Natural killer cell (primary cell): ENCODE data around the gene STK4. TPM values are rescaled to one million over a fixed set of nuclear protein-coding genes. Genes with fewer than 3 reads are reported as not detected.
A peak's percentile ranks its signal among the peaks of the same experiment; 100 is the strongest.

Experiments
- ATAC-seq, 3 donors: fragments of 150-1000 bp in 2 of 3; fragments of 200-7000 bp in 1 of 3; cut with Tn5 transposase; 1 replicate in 1 of 3; 2 replicates in 2 of 3; pipeline ENCODE4 v1.10.0; 2021; ENCODE audit warnings: mild to moderate bottlenecking in 2 of 3, moderate library complexity in 2 of 3
- DNase-seq, 2 donors: peaks; one replicate each; pipeline versions ENCODE4 v3.0.0 to v3.0.0-alpha.2; 2013 to 2021; ENCODE audit warnings: mixed read lengths in 1 of 2
- H3K27ac ChIP-seq: one replicate; pipeline ENCODE4 v1.5.1; 2013; ENCODE audit warnings: mild to moderate bottlenecking, low read length
- H3K27me3 ChIP-seq: one replicate; pipeline ENCODE4 v1.6.1; 2013; ENCODE audit warnings: low read length; ENCODE audit not compliant: control insufficient read depth, insufficient read depth
- H3K36me3 ChIP-seq: one replicate; pipeline ENCODE4 v1.6.1; 2013; ENCODE audit warnings: low read length; ENCODE audit not compliant: control insufficient read depth, insufficient read depth
- H3K4me1 ChIP-seq: one replicate; pipeline ENCODE4 v1.6.1; 2013; ENCODE audit warnings: low read length; ENCODE audit not compliant: control insufficient read depth, insufficient read depth
- H3K4me3 ChIP-seq: one replicate; pipeline ENCODE4 v1.5.1; 2013; ENCODE audit warnings: low read length
- H3K9me3 ChIP-seq: one replicate; pipeline ENCODE4 v1.6.1; 2013; ENCODE audit warnings: low read length; ENCODE audit not compliant: control insufficient read depth, insufficient read depth
- H3K27ac Mint-ChIP-seq, 2 donors: one replicate each; pipeline ENCODE4 v1.8.0; 2022; ENCODE audit warnings: mild to moderate bottlenecking in 2 of 2, mixed read lengths in 2 of 2, moderate library complexity in 1 of 2
- H3K27me3 Mint-ChIP-seq, 2 donors: one replicate each; pipeline ENCODE4 v1.8.0; 2022; ENCODE audit warnings: low read depth in 2 of 2, mixed read lengths in 2 of 2
- H3K36me3 Mint-ChIP-seq: one replicate; pipeline ENCODE4 v1.8.0; 2022; ENCODE audit warnings: mixed read lengths
- H3K4me1 Mint-ChIP-seq, 2 donors: one replicate each; pipeline ENCODE4 v1.8.0; 2022; ENCODE audit warnings: mixed read lengths in 2 of 2
- H3K4me3 Mint-ChIP-seq: one replicate; pipeline ENCODE4 v1.8.0; 2022; ENCODE audit warnings: mild to moderate bottlenecking, moderate library complexity, mixed read lengths
- H3K9me3 Mint-ChIP-seq, 2 donors: one replicate each; pipeline ENCODE4 v1.8.0; 2022; ENCODE audit warnings: mixed read lengths in 2 of 2
- CTCF ChIP-seq: fragments of 200-600 bp; IDR thresholded peaks from one replicate; pipeline ENCODE4 v1.8.0; 2022; ENCODE audit warnings: antibody characterized with exemption
- WGBS: methylation state at CpG from one replicate; pipeline ENCODE4 v1.1.7; 2013; ENCODE audit warnings: missing lambda C conversion rate; ENCODE audit not compliant: insufficient coverage; 5-methylcytosine and 5-hydroxymethylcytosine counted together
- intact Hi-C: fragments of 100-400 bp; cut with micrococcal nuclease; formaldehyde crosslinking; loops from one replicate; pipeline ENCODE4 v1.14.2; 2022
- total RNA-seq, 4 donors: library from RNA; stranded (reverse); fragments of 120-200 nt in 1 of 4; gene quantifications; one replicate each; pipeline versions ENCODE4 v1.2.3 to v1.2.4, GENCODE V29; 2013 to 2022

The STK4 gene
- total RNA-seq, 3 donors from 2014 or later (not counting 1 experiment from before 2014, with no cell fraction given) = 351 to 394 (median 366) TPM

- H3K9me3 Mint-ChIP-seq = no peaks in the 10 kb centered on the region
- 55% methylated on average over 3 of the region's 3 CpGs for WGBS
- Histone ChIP-seq H3K4me1 (peaks cover 13% of the 10 kb centered on the region), H3K9me3 (no peaks in the 10 kb centered on the region), H3K4me3 (no peak overlapping the region), H3K36me3 (peaks cover 68% of the 10 kb centered on the region), H3K27me3 (no peaks in the 10 kb centered on the region), H3K27ac (no peak overlapping the region)
- intact Hi-C loops = no loop called here
- DNase-seq (no peak), ATAC-seq (peak in 1 of 3 donors; percentile 42)
- peak overlapping the region; percentile 67 to 84 for H3K27ac Mint-ChIP-seq
- H3K4me3 Mint-ChIP-seq = peak overlapping the region; percentile 2
- H3K27me3 Mint-ChIP-seq = no peaks in the 10 kb centered on the region
- H3K4me1 Mint-ChIP-seq = peaks cover 55 to 59% of the 10 kb centered on the region in 2 donors
- H3K36me3 Mint-ChIP-seq = peaks cover 27% of the 10 kb centered on the region
- no peak for TF ChIP-seq CTCF
Observed at GRCh38 chr20:45073221-45073620, 106.9 kb downstream of the STK4 start.

DNA sequence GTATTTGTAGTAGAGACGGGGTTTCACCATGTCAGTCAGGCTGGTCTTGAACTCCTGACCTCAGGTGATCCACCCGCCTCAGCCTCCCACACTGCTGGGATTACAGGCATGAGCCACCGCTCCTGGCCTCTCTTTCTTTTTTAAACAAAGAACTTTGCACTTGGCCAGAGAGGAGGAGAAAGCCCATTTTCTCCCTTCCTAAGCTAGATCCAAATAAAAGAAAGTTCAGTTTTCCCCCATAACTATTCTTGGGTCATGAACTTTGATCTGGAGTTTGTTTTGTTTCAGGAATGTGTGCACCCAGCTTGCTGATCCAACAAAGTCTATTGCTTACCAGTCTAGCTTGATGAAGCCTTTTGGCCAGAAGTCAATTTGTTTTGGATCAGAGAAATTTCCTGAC is 111.2 kb downstream of the STK4 start:
- no peaks in the 10 kb centered on the region for H3K9me3 Mint-ChIP-seq
- H3K4me3 Mint-ChIP-seq = no peak overlapping the region
- Histone ChIP-seq H3K9me3 (no peaks in the 10 kb centered on the region), H3K36me3 (peaks cover 87% of the 10 kb centered on the region), H3K27me3 (no peaks in the 10 kb centered on the region), H3K4me1 (peaks cover 7% of the 10 kb centered on the region), H3K4me3 (no peak overlapping the region), H3K27ac (no peak overlapping the region)
- H3K36me3 Mint-ChIP-seq = peaks cover 45% of the 10 kb centered on the region
- no peak for ATAC-seq
- DNase-seq = no peak
- H3K27me3 Mint-ChIP-seq = no peaks in the 10 kb centered on the region
- H3K4me1 Mint-ChIP-seq = peaks cover 15 to 39% of the 10 kb centered on the region in 2 donors
- TF ChIP-seq CTCF = no peak
- WGBS = 93% methylated on average over 3 of the region's 3 CpGs
- H3K27ac Mint-ChIP-seq = peak overlapping the region; percentile 38
- intact Hi-C loops = loop anchor here (5.0 kb wide), 1 partner anchor 35 kb away; no protein-coding TSS in a partner anchor

DNA sequence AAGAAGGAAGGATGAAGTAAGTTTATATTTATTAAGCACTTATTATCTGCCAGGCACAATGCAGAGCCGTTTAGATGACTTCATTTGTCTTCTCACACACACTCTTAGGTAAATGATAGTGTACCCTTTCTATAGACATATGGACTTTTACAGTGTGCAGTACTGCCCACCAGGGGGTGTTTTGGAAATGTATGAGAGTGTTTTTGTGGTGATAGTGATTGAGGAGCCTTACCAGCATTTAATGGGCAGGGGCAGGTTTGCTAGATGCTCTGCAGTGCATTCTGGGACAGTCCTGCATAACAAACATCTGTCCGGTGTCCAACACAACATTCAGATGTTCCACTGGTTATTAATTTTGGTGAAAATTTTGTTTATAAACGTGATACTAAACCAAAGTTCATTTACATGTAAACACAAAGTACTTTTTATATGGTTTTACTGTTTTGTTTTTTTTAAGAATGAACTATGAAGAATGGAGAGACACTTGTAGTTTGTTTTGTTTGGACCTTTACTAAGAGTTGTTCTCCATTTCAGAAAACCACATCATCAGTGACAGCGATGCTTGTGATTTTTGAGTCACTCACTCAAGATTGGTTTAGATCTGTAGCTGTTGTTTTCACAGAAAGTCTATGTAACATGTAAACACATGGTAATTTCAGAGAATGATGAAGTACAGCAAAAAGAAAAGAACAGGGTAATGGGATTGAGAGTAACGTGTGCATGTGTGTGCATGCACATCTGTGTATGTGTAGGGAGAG is 114.7 kb downstream of the STK4 start:
- H3K9me3 Mint-ChIP-seq = no peaks in the 10 kb centered on the region
- H3K27ac ChIP-seq = no peak overlapping the region
- DNase-seq (peak in 1 of 2 donors; percentile 27), ATAC-seq (peak in 1 of 3 donors; percentile 48)
- no peaks in the 10 kb centered on the region for H3K4me1 ChIP-seq
- H3K27ac Mint-ChIP-seq = peak overlapping the region in 1 of 2 donors; percentile 39
- intact Hi-C loops = no loop called here
- no peaks in the 10 kb centered on the region for H3K9me3 ChIP-seq
- no peak overlapping the region for H3K4me3 Mint-ChIP-seq
- WGBS = over 99% methylated on average over 3 of the region's 5 CpGs
- peaks cover 52% of the 10 kb centered on the region for H3K36me3 Mint-ChIP-seq
- peaks cover 24 to 44% of the 10 kb centered on the region in 2 donors for H3K4me1 Mint-ChIP-seq
- peaks cover 79% of the 10 kb centered on the region for H3K36me3 ChIP-seq
- no peak for TF ChIP-seq CTCF
- H3K27me3 ChIP-seq = no peaks in the 10 kb centered on the region
- H3K27me3 Mint-ChIP-seq = no peaks in the 10 kb centered on the region
- H3K4me3 ChIP-seq = no peak overlapping the region
